ENCODE measurements around the gene VAPA. TPM values are rescaled to one million over a fixed set of nuclear protein-coding genes. Genes with fewer than 3 reads are reported as not detected.

Gene VAPA
- total and polyA plus RNA-seq, 2 of the 4 experiments (the other 2 are of a cell fraction), result 199 to 206 TPM

- H3K4me1 ChIP-seq (ENCODE audit: control insufficient read depth, insufficient read depth, low read length), result peaks cover 7% of the 10 kb centered on the region
- H3K27me3 ChIP-seq (ENCODE audit: control insufficient read depth, insufficient read depth, low read length), result peaks cover 2% of the 10 kb centered on the region
- peaks cover 3% of the 10 kb centered on the region for H3K9me1 ChIP-seq (ENCODE audit: insufficient read depth, low read length)
- H4K91ac ChIP-seq (ENCODE audit: insufficient read depth, low read depth, low read length), result peak overlapping the region; percentile 19; the same call in 1 of the 2 replicates
- H3K18ac ChIP-seq (ENCODE audit: low read depth, low read length), result no peak overlapping the region
- H4K20me1 ChIP-seq (ENCODE audit: insufficient read depth, low read length), result no peaks in the 10 kb centered on the region; the same call in 1 of the 2 replicates
- peak; percentile 58 for DNase-seq
- H4K8ac ChIP-seq (ENCODE audit: low read depth in 2 of 2, low read length in 2 of 2), result peak overlapping the region in 1 of 2 experiments; percentile 43; a peak in 1 of 4 replicates
- ChIA-PET POLR2A (ENCODE audit: unreplicated experiment) (interaction anchor here (0.6 kb wide), 1 partner anchor 1119 kb away, joined by 4 read pairs; no protein-coding TSS in a partner anchor), CTCF (no interaction called here)
- no peak overlapping the region for H2BK5ac ChIP-seq (ENCODE audit: low read depth, low read length, poor library complexity, severe bottlenecking)
- H3K4ac ChIP-seq (ENCODE audit: low read depth, low read length), result peak overlapping the region; percentile 28; the same call in 1 of the 2 replicates
- peak overlapping the region; percentile 47; the same call in 1 of the 2 replicates for H2BK120ac ChIP-seq (ENCODE audit: low read depth, low read length)
- BruUV-seq (replicated peaks), result no TSS peak
- H3K4me2 ChIP-seq (ENCODE audit: low read depth, low read length), result no peak overlapping the region
- TF ChIP-seq FOS (IDR thresholded peaks at IDR 0.05; ENCODE audit: low read depth, low read length) (no peak), CEBPB (IDR thresholded peaks at IDR 0.05; ENCODE audit: low read depth, low read length) (peak; percentile 65), RFX5 (IDR thresholded peaks at IDR 0.05; ENCODE audit: low read depth, low read length) (no peak), USF2 (IDR thresholded peaks at IDR 0.05; ENCODE audit: low read depth, low read length) (no peak), POLR2A (IDR thresholded peaks at IDR 0.05; ENCODE audit: low read depth, low read length) (no peak)
- H3K9ac ChIP-seq (ENCODE audit: low read depth, low read length), result no peak overlapping the region
- H3K79me1 ChIP-seq (ENCODE audit: low read depth in 1 of 2, low read length in 2 of 2), result no peaks in the 10 kb centered on the region
- no peak overlapping the region for H2BK15ac ChIP-seq (ENCODE audit: low read depth, low read length)
- H3K36me3 ChIP-seq (ENCODE audit: control insufficient read depth, insufficient read depth, low read length), result no peaks in the 10 kb centered on the region
- no peak overlapping the region for H2AFZ ChIP-seq (replicated peaks; ENCODE audit: low read length, poor library complexity)
- 75% methylated on average over 2 of the region's 9 CpGs; no CpG with 5 or more reads in 1 of the 2 experiments for WGBS, 2 experiments (ENCODE audit: extremely low coverage in 2 of 2, insufficient read length in 1 of 2)
- no peaks in the 10 kb centered on the region for H3K9me3 ChIP-seq (ENCODE audit: control insufficient read depth, insufficient read depth, low read length)
- no peak overlapping the region; the same call in 1 of the 2 replicates for H3K14ac ChIP-seq (replicated peaks; ENCODE audit: low read depth, low read length)
- 0 out of 2 replicates have a peak overlapping the region, but pooled peaks have one; percentile 2 for H2BK20ac ChIP-seq (ENCODE audit: low read depth, low read length)
- intact Hi-C loops (cut with micrococcal nuclease), result loop anchor here (1.0 kb wide), 1 partner anchor 99 kb away; no protein-coding TSS in a partner anchor
- H3K23ac ChIP-seq (ENCODE audit: low read depth, low read length), result no peak overlapping the region
- H3K4me3 ChIP-seq (ENCODE audit: insufficient read depth, low read depth, low read length), result no peak overlapping the region
- dilution Hi-C loops (cut with HindIII; ENCODE audit: low sequenced_read_pairs, unreplicated experiment), result no loop called here
- H4K5ac ChIP-seq (ENCODE audit: low read depth, low read length), result no peak overlapping the region
- in situ Hi-C loops (cut with MboI; ENCODE audit: low sequenced_read_pairs), result no loop called here
- H2AK5ac ChIP-seq (ENCODE audit: low read depth, low read length), result peak overlapping the region; percentile 35
- ATAC-seq (ENCODE audit: low read depth), result peak; percentile 36
- H3K56ac ChIP-seq (ENCODE audit: extremely low read depth, insufficient read depth, low read length), result no peak overlapping the region
- H2AK9ac ChIP-seq (replicated peaks; ENCODE audit: low read depth, low read length, poor library complexity), result no peak overlapping the region
- H3K27ac ChIP-seq (ENCODE audit: insufficient read depth, low read length), result no peak overlapping the region
Observed at GRCh38 chr18:9965711-9966624, 52.2 kb downstream of the VAPA start.

All from IMR-90 (cell line).